Erythroblast (primary cell): ENCODE results near the gene RNF224.
A peak's percentile ranks its signal among the peaks of the same experiment; 100 is the strongest.

Experiments used
- DNase-seq, 2 experiments: peaks; one replicate each; lab custom pipeline; 2025; lab: John Stamatoyannopoulos, UW
- GATA1 ChIP-seq: IDR thresholded peaks from 2 replicates; pipeline ENCODE4 v1.6.1; 2011; ENCODE audit warnings: low read depth, mild to moderate bottlenecking, control low read depth, low read length, moderate library complexity
- POLR2A ChIP-seq: IDR thresholded peaks from 2 replicates; pipeline ENCODE4 v1.6.1; 2011; ENCODE audit warnings: mild to moderate bottlenecking, low read length

Gene RNF224

GRCh38 chr9:137250329-137251193 is 23.3 kb downstream of the RNF224 start:
- DNase-seq: no peak
- no peak for TF ChIP-seq POLR2A
- TF ChIP-seq GATA1: no peak

GRCh38 chr9:137251194-137251461 is 23.8 kb downstream of the RNF224 start, which contains the start of gene STPG3:
TSS of gene STPG3 (plus strand) at chr9:137251286. CDS start at chr9:137251287, 1 bp downstream.
- DNase-seq: no peak
- TF ChIP-seq POLR2A (no peak), GATA1 (no peak)

GRCh38 chr9:137251490-137252268 is 24.4 kb downstream of the RNF224 start:
- no peak for DNase-seq
- TF ChIP-seq GATA1: no peak
- no peak for TF ChIP-seq POLR2A

GRCh38 chr9:137252555-137253506 is 25.5 kb downstream of the RNF224 start:
- no peak for DNase-seq
- TF ChIP-seq POLR2A: no peak
- TF ChIP-seq GATA1: no peak

GRCh38 chr9:137253717-137254623 is 26.7 kb downstream of the RNF224 start:
- no peak for TF ChIP-seq GATA1
- TF ChIP-seq POLR2A: no peak
- DNase-seq: no peak

- peak; percentile 72 for TF ChIP-seq POLR2A
- no peak for TF ChIP-seq GATA1
- peak; percentile 94 to 98 for DNase-seq
These were observed 27.5 kb downstream of the RNF224 start, which contains the start of gene NELFB for GRCh38 chr9:137254624-137255447. TSS of gene NELFB (plus strand) at chr9:137255327.

- no peak for DNase-seq
These were observed 28.3 kb downstream of the RNF224 start for GRCh38 chr9:137255448-137256114.

GRCh38 chr9:137256362-137256761 is 29.1 kb downstream of the RNF224 start:
- TF ChIP-seq POLR2A: no peak
- TF ChIP-seq GATA1: no peak
- no peak for DNase-seq

More at GRCh38 chr9:137255448-137256114, 28.3 kb downstream of the RNF224 start:
- TF ChIP-seq POLR2A (no peak), GATA1 (no peak)

GRCh38 chr9:137256856-137257255 is 29.6 kb downstream of the RNF224 start:
- no peak for TF ChIP-seq GATA1
- TF ChIP-seq POLR2A: no peak
- peak in 1 of 2 experiments; percentile 35 for DNase-seq

GRCh38 chr9:137262173-137262908 is 35.0 kb downstream of the RNF224 start:
- DNase-seq: peak; percentile 32 to 41
